ENCODE results near the gene DMXL1.

The DMXL1 gene

GRCh38 chr5:119288379-119289033 is 217.6 kb downstream of the DMXL1 start:
- no peaks in the 10 kb centered on the region for H4K20me1 ChIP-seq (ENCODE audit: insufficient read depth)
- H3K4me1 ChIP-seq (ENCODE audit: low read depth, poor library complexity, severe bottlenecking): peaks cover 10% of the 10 kb centered on the region
- no peak overlapping the region for H3K4me3 ChIP-seq (IDR thresholded peaks at IDR 0.05; ENCODE audit: insufficient read depth, low read depth, low read length)
- no peaks in the 10 kb centered on the region for H3K27me3 ChIP-seq (ENCODE audit: insufficient read depth, low read depth)
- no peak overlapping the region for H3K4me2 ChIP-seq
- no peak for TF ChIP-seq CTCF (conservative IDR thresholded peaks at IDR 0.05; ENCODE audit: low read depth, low read length)
- no peak overlapping the region for H3K9ac ChIP-seq
- H3K27ac ChIP-seq: no peak overlapping the region
- H3K79me2 ChIP-seq (ENCODE audit: insufficient read depth, low read depth): no peaks in the 10 kb centered on the region
- no peaks in the 10 kb centered on the region for H3K36me3 ChIP-seq (ENCODE audit: insufficient read depth)
- no peak overlapping the region for H2AFZ ChIP-seq (ENCODE audit: low read depth)

- Histone ChIP-seq H3K79me2 (ENCODE audit: insufficient read depth, low read depth) (no peaks in the 10 kb centered on the region), H3K4me3 (IDR thresholded peaks at IDR 0.05; ENCODE audit: insufficient read depth, low read depth, low read length) (no peak overlapping the region), H3K27me3 (ENCODE audit: insufficient read depth, low read depth) (no peaks in the 10 kb centered on the region), H3K4me1 (ENCODE audit: low read depth, poor library complexity, severe bottlenecking) (peaks cover 10% of the 10 kb centered on the region), H2AFZ (ENCODE audit: low read depth) (no peak overlapping the region), H3K9ac (no peak overlapping the region), H3K4me2 (no peak overlapping the region), H4K20me1 (ENCODE audit: insufficient read depth) (no peaks in the 10 kb centered on the region), H3K36me3 (ENCODE audit: insufficient read depth) (no peaks in the 10 kb centered on the region), H3K27ac (no peak overlapping the region)
- TF ChIP-seq CTCF (conservative IDR thresholded peaks at IDR 0.05; ENCODE audit: low read depth, low read length): no peak
Observed at GRCh38 chr5:119289438-119290044, 218.7 kb downstream of the DMXL1 start.

- no peak for TF ChIP-seq CTCF (conservative IDR thresholded peaks at IDR 0.05; ENCODE audit: low read depth, low read length)
- Histone ChIP-seq H3K79me2 (ENCODE audit: insufficient read depth, low read depth) (no peaks in the 10 kb centered on the region), H3K27me3 (ENCODE audit: insufficient read depth, low read depth) (no peaks in the 10 kb centered on the region), H3K4me1 (ENCODE audit: low read depth, poor library complexity, severe bottlenecking) (peaks cover 10% of the 10 kb centered on the region), H3K9ac (no peak overlapping the region), H3K27ac (no peak overlapping the region), H2AFZ (ENCODE audit: low read depth) (no peak overlapping the region), H3K4me3 (IDR thresholded peaks at IDR 0.05; ENCODE audit: insufficient read depth, low read depth, low read length) (no peak overlapping the region), H3K4me2 (no peak overlapping the region), H3K36me3 (ENCODE audit: insufficient read depth) (no peaks in the 10 kb centered on the region), H4K20me1 (ENCODE audit: insufficient read depth) (no peaks in the 10 kb centered on the region)
Observed at GRCh38 chr5:119290161-119290569, 219.3 kb downstream of the DMXL1 start.

GRCh38 chr5:119290607-119291006 is 219.7 kb downstream of the DMXL1 start:
- peaks cover 10% of the 10 kb centered on the region for H3K4me1 ChIP-seq (ENCODE audit: low read depth, poor library complexity, severe bottlenecking)
- H3K4me2 ChIP-seq: no peak overlapping the region
- H3K27me3 ChIP-seq (ENCODE audit: insufficient read depth, low read depth): no peaks in the 10 kb centered on the region
- no peaks in the 10 kb centered on the region for H3K79me2 ChIP-seq (ENCODE audit: insufficient read depth, low read depth)
- no peak overlapping the region for H3K4me3 ChIP-seq (IDR thresholded peaks at IDR 0.05; ENCODE audit: insufficient read depth, low read depth, low read length)
- H3K36me3 ChIP-seq (ENCODE audit: insufficient read depth): no peaks in the 10 kb centered on the region
- TF ChIP-seq CTCF (conservative IDR thresholded peaks at IDR 0.05; ENCODE audit: low read depth, low read length): no peak
- H3K9ac ChIP-seq: no peak overlapping the region
- no peaks in the 10 kb centered on the region for H4K20me1 ChIP-seq (ENCODE audit: insufficient read depth)
- no peak overlapping the region for H3K27ac ChIP-seq
- no peak overlapping the region for H2AFZ ChIP-seq (ENCODE audit: low read depth)

All from KMS-11 (cell line).